GM21619 (cell line): ENCODE measurements around the gene DMGDH.
"Not testable (repeated sequence)": the region's sequence is repeated elsewhere in the genome, so short reads cannot be mapped to it uniquely, and the experiment has no call there.

ENCODE experiments used
- ATAC-seq: cut with Tn5 transposase; IDR thresholded peaks from one replicate; pipeline ENCODE4 v1.9.1; 2021; ENCODE audit not compliant: unreplicated experiment

Gene DMGDH

DNA sequence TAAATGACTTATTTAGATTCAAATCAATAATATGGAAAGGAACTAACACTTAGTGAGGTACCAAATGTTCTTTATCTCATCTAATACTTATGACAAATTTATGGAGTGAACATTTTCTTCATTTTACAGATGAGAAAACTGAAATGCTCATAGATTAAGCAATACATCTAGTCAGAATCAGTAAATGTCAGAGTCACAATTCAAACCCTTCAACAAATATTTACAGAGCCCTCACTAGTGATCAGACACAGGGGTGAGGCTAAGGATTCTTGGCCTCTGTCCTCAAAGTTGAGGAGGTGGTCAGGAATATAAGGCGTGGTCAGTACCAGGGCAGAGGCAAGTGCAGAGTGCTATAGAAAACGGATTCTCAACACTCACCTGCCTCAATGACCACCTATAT lies 54.8 kb downstream of the DMGDH start:
- no peak for ATAC-seq

DNA sequence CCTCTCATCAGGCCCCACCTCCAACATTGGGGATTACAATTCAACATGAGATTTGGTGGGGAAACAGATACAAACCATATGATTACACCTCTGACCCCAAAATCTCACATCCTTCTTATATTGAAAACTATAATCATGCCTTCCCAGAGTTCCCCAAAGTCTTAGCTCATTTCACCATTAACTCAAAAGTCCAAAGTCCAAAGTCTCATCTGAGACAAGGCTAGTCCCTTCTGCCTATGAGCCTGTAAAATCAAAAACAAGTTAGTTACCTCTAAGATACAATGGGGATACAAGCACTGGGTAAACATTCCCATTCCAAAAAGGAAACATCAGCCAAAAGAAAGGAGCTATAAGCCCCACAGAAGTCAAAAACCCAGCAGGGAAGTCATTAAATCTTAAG lies 57.6 kb downstream of the DMGDH start:
- ATAC-seq: no peak

DNA sequence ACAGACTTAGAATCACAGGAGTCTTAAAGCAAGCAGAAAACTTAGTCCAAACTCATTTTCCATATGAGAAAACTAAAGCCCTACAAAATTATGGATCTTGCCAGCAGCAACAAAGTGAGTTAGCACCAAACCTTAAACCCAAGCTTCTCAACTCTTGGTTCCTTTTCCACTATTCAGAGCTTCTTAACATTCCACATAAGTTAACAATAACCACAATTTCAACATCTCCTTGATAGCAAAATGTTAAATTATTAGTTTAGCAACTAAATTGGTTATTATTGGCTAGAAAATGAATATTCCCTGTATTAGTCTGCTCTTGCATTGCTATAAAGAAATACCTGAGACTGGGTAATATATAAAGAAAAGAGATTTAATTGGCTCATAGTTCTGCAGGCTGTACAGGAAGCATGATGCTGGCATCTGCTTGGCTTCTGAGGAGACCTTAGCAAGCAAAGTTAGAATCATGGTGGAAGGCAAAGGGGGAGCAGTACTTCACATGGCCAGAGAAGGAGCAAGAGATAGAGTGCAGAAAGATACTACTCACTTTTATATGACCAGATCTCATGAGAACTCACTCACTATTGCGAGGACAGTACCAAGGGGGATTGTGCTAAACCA lies 58.1 kb downstream of the DMGDH start:
- ATAC-seq: no peak

DNA sequence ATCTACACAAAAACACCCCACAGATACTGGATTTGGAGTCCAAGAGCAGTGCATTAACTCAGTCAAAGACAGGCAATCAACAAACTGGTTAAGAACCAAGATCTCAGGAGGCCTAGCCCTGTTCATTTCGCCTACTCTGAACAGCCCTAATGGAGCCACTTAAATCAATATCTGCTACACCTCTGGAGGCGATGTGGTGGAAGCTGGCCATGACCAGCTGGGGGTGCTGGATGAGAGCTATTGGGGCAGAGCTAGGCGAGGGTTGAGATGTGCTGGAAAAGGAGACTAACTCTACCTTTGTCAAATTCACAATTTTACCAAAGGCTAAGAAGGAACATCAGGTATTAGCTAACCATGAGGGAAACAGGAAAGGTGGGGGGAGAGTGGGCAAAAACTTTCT lies 61.1 kb downstream of the DMGDH start:
- no peak for ATAC-seq

DNA sequence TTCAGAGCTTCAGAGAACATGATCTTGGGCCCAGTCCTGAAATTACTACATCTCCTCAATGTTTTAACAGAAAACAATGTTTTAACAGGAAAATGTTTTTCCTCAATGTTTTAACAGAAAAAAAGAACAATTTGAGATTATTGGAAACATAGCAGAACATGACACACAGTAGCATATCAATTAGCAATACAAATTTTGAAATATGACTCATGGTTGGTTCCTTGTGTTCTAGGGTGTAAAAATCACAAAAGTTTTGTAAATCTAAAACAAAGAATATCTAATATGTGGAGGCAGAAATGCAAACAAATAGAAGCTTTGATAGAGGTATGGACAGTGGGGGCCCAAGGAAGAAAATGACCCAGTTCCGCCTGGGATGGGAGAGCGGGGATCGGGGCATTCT lies 61.6 kb downstream of the DMGDH start:
- no peak for ATAC-seq

DNA sequence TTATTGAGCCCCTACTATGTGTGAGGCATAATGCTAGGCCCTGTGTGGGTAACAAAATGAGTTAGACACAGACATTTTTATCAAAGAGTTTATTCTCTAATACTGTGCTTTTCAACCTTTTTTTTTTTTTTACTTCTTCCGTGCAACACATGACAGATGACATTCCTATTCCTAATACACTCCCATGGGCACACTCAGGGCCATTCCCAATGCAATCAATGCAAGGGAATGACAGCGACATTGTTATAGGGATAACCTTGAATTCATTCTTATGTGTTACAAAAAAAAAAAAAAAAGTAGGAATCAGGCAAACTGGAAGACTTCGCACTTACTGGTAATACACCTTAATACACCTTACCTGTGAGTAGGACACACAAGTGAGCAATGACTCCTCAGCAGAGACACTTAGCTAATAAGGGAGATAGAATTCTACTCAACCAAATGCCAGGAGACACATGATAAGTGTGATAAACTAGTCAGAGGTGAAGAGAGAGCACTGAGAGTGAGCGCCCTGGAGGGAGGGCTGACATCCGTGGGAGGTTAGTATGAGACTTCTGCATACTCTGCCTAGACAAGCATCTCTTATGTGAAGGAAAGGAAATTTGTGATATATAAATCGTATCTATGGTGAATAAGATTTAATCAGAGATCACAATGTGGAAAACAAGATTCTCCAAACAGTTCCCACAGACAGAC lies 63.4 kb downstream of the DMGDH start:
- no peak for ATAC-seq

DNA sequence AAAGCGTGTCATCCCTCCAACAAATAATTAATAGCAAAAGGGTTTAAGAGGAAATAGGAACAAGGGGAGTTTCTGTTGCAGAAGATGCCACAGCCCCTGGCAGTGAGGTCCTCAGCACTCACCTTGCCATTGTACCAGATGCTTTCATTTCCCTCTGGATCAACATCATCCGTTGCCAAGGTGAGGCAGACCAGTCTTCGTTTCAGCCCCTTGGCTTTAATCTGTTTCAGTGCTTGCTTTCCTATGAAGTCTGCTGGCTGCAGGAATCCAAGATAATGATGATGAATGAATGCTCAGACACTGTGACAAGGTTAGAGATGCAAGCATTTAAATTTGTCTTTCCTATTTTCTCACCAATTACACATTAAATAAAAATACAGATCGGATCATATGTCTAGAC lies 64.3 kb downstream of the DMGDH start:
- no peak for ATAC-seq

DNA sequence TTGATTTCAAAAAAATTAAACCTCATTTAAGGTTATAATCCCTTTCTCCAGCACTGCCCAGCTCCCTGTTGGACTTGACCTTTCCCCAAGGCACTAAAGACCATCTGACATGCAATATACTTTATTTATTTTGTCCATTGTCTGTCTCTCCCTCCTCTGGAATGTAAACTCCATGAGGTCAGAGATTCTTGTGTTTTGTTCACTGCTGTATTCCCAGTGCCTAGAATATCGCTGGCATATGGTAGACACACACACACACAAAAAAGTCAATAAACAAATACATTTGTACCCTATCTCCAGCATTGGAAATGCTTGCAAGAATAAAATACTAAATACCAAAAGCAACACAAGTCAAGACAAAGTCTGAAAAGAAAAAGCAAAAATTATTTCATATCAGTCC lies 67.1 kb downstream of the DMGDH start:
- ATAC-seq: no peak

DNA sequence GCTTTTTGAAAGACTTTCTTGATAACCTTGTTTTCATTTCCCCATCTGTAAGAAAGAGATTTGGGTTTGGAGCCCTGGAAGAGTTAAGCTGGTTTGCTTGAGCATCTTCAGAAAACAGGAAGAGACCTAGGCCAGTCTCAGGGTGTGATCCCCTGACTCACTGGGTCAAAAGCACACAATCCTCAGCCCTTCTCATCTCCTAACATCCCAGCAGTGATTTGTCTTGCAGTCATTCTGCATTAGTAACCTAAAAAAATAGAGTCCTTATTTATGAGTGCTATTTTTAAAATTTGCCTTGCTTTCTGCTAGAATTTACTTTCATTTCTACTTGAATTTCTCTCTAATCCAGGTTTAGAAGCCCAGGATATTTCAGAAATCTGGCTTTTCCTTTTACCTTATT lies 68.0 kb downstream of the DMGDH start:
- ATAC-seq: no peak

DNA sequence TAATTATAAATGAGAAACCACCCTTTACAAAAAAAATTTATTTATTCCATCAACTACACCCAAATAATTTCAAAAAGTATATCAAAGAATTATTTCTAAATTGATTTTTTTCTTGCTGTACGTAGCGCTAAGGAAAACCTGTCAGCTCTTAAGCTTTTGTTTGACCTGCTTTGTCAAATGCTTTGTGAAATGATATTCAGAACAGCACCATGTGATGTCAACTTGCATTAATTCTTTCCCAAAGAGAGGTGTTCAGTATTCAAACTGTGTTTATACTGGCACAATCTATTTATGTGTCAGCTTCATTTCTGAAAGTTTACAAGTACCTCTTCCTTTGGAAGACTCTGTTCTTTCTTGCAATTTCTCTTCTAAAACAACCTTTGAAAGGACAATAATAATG lies 72.4 kb downstream of the DMGDH start:
- no peak for ATAC-seq

DNA sequence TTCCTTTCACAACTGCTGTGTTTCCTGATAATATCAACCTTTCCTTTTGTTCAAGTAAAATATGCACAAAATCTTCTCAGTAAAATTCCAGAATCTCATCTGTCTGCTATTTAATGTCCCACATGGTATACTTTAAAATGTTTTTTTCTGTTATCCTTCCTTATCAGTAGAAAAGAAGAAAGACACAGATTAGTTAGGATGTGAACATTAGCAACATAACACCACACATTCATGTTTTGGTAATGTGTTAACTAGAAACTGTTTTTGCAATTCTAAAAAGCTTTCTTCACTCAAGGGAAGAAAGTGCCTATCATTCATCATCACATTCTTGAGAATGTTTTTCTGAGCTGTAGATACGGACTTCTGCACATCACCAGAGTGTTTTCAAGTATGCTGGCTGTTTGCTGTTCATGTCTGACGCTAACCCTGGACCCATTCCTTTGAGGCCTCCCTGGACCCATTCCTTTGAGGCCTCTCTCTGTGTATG lies 73.9 kb downstream of the DMGDH start:
- no peak for ATAC-seq

DNA sequence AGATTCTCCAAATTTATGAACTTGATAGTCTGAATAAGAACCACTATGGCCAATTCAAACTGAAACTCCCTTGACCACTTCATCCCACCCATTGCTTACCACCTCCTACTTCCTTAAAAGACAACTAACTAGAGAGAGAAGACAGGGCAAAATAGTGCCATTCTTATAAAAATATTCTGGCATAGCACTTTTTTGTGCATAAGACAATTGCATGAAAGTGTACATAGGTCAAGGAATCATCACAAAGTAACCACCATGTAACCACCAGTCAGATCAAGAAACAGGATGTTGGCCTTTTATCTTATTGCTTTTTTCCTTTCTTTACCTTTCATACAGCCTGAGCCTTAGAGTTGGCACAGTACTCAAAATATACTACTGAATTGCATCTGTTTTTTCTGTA lies 76.3 kb downstream of the DMGDH start:
- no peak for ATAC-seq

DNA sequence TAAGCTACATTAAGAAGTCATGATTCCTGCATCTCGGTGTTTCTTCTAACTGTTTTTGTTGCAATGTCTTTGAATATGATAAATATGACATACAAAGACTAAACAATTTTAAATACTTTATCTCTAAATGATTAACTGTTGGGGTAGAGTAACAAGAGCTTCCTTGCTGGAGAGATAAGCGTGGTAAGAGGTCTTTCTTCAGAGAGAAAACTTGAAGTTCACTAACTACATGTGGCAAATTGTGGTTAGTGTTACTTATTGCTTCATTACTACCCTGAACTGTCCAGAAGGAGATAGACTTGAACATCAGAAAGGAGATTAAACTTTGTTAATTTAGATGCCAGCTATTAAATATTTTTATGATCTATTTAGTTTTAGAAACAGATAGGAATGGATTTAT lies 77.3 kb downstream of the DMGDH start:
- ATAC-seq: no peak

DNA sequence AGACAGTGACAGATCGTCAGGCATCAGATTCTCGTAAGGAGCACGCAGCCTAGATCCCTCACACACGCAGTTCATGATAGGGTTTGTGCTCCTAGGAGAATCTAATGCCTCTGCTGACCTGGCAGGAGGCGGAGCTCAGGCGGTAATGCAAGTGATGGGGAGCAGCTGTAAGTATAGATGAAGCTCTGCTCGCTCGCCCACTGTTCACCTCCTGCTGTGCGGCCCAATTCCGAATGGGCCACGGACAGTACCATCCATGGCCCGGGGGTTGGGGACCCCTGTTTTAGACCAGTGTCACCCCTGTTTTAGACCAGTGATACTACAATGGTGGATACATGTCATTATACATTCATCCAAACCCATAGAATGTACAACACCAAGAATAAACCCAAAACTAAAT lies 80.4 kb downstream of the DMGDH start:
- ATAC-seq: no peak

DNA sequence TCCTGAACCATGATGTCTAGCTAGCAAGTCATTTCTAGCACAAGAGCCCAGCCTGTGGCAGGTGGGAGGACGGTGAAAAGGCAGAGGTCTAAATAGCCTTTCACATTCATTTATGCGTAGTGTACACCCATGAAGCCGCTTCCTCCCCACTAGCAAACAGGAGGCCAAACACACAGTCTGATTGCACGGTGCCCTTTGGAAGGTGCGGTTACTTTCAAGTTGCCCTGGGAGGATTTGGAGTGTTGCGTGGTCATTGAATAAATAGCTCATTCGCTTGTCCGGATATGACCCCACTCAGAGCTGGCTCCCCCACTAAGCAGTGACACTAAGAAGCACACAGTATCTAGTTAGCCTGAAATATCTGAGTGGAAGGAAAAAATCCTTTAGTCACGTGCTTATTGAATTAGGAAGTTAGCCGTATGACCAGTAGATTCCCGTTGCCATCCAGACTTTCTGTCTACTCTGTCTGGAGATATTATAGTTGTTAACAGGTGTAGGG lies 83.7 kb downstream of the DMGDH start:
- ATAC-seq: peak; percentile 52

DNA sequence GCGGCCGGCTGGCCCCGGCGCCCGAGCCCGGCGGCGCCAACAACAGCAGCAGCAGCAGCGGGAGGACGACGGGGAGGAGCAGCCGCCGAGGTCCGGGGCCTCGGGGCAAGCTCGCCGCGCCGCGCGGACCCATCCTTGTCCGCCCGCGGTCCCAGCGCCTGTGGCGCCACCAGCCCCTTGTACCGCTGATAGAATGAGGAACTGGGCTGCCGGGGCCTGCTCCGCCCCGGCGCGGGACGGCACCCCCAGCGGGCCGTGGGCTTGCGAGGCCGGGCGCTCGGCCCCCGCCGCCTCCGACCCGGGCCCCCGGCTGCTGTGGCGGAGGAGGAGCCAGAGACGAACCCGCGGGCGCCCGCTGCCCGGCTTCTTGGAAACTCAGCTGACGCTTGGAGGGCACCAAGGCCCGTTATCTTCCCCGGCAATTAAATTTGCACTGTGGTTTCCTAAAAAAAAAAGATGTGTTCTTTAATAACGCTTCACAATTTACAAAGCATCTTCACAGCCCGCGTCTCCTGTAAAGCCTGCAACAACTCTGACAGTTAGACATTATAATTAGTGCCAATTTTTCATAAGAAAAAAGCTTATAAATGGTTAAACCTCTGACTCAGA lies 84.3 kb downstream of the DMGDH start, which contains the start of gene ARSB:
Gene ARSB, minus strand, starts transcription at position 195 of the 609 bp plus-strand sequence. Its CDS starts 62 bp downstream, at position 133.
- ATAC-seq: peak; percentile 42

DNA sequence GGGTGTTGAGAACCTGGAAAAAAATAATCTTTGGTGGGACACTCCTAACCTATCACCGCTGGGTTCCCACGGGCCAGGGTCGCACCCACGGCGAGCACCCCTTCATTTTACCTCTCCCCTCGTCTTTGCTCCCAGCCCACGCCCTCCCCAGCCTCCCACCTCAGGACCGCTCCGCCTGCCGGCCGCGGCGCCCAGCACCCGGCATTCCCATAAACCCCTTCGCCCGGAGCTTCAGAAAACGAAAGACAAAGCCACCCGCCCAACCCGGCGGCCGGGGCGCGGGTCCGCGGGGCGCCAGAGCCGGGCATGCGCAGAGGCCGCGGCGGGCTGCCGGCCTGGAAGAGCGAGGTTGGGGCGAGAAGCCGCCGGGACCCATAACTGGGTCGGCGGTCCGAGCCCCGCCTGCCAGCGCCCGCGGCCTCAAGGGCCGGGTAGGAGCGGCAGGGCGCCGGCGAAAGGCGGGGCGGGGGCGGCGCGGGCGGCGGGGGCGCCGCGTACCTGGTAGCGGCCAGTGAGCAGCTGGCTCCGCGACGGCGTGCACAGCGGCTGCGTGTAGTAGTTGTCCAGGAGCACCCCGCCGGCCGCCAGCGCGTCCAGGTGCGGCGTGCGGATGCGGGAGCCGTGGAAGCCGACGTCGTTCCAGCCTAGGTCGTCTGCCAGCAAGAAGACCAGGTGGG lies 84.9 kb downstream of the DMGDH start:
- peak; percentile 50 for ATAC-seq

DNA sequence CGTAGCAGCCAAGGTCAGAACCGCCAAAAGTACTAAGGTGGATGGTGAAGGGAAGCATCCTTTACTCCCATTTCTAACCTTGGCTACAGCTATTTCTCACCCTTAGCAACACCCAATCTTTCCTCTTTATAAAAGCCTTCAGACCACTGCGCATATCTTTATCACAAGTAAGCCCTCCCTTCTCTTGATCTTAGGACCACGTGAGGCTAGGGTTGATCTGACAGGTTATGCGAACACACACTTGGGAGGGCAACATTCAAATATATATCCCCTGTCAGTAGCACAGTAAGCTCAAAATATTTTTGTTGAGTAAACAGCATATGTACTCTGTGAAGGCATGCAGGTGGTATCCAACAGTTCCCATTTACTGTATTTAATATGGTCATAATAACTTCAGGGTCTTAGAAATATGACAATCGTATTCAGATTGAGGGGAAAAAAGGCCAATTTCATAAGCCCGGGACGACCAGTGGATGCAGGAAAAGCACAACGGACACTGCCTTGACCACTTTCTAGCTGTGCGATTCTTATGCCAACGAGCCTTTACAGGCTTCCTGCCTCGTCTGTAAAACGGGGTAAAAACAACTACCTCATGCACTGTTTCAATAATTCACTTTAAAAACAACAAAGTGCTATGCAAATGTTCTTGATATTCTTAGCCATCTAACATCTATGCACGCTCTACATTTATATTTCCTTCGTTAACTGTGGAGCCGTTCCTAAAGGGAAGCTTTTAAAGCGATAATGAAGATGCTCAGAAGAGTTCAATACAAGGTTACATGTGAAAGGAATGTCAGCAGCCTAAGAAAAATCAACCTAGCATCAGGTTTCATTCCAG lies 85.7 kb downstream of the DMGDH start:
- ATAC-seq: no peak

DNA sequence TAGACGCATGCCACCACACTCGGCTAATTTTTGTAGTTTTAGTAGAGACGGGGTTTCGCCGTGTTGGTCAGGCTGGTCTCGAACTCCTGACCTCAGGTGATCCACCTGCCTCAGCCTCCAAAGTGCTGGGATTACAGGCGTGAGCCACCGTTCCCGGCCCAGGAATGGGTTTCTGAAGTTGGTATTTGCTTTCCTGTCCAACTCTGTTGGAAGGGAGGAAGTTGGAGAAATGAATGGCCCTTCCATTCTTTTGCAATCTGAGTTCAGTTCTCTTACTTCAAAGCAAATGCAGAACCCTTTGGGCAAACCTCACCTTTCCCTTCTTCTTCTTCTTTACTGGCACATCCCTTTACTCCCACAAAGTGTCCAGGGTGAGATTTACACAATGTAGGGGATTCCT lies 86.3 kb downstream of the DMGDH start:
- ATAC-seq: not testable (repeated sequence)

DNA sequence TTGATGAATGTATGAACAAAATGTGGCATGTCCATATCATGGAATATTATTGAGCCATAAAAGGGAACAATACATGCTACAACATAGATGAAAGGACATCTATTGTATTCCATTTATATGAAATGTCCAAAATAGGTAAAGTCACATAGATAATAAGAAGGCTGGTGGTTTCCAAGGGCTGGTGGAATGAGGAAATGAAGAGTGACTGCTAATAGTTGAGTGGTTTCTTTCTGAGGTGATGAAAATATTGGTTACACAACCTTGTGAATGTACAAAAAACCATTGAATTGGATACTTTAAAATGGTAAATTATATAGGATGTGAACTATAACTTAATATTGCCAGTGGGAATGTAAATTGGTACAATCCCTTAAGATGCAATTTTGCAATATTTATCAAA lies 89.6 kb downstream of the DMGDH start:
- ATAC-seq: no peak
